HepG2 (cell line): ENCODE results near the gene LARP1. TPM values are rescaled to one million over a fixed set of nuclear protein-coding genes. Genes with fewer than 3 reads are reported as not detected.

ENCODE experiments used
- ATAC-seq: fragments of 200-7000 bp; cut with Tn5 transposase; 3 replicates; pipeline ENCODE4 v1.9.1; 2020; ENCODE audit warnings: mild to moderate bottlenecking, moderate library complexity
- BruUV-seq: library from RNA; stranded (reverse); fragments of 400-500 nt; replicated peaks from 2 replicates; lab custom pipeline; 2021; lab: Mats Ljungman, UMichigan
- CTCF ChIA-PET: fragments of 300-600 bp; formaldehyde crosslinking; extraction: SDS; loops from one replicate; lab custom pipeline; 2021; ENCODE audit warnings: low total read pairs, inconsistent platforms, low intra/inter-chr PET ratio; lab: Yijun Ruan, JAX
- POLR2A ChIA-PET: fragments of 350-600 bp; sonication (Branson Sonifier 250); formaldehyde crosslinking; loops from one replicate; lab custom pipeline; 2020; ENCODE audit warnings: antibody characterized with exemption, inconsistent platforms; lab: Yijun Ruan, JAX
- DNase-seq: peaks from one replicate; pipeline ENCODE4 v3.0.0-alpha.2; 2015; ENCODE audit warnings: low spot score
- FAIRE-seq: peaks from 3 replicates; lab custom pipeline; 2011; peaks lifted over from hg19 to GRCh38; lab: Jason Lieb, UNC
- H2AFZ ChIP-seq: one replicate; pipeline ENCODE4 v1.6.1; 2011; ENCODE audit warnings: low read length, inconsistent platforms
- H3K27ac ChIP-seq: fragments of 300-600 bp; 3 replicates; pipeline ENCODE4 v1.8.0; 2011; ENCODE audit warnings: mixed run types, mild to moderate bottlenecking, mixed read lengths, low read length, inconsistent platforms; ENCODE audit not compliant: insufficient read depth; ENCODE audit errors: extremely low read length
- H3K27me3 ChIP-seq, 2 experiments: fragments of 200-600 bp in 1 of 2; 2 replicates in 1 of 2; 3 replicates in 1 of 2; pipeline versions ENCODE4 v1.6.0 to v1.8.0; 2011; ENCODE audit warnings: low read length in 2 of 2, mild to moderate bottlenecking in 2 of 2, moderate library complexity in 2 of 2, inconsistent platforms in 1 of 2; ENCODE audit not compliant: insufficient read depth in 2 of 2, control insufficient read depth in 1 of 2
- H3K36me3 ChIP-seq, 2 experiments: fragments of 200-600 bp in 1 of 2; replicated peaks in 1 of 2; 2 replicates in 1 of 2; 3 replicates in 1 of 2; pipeline versions ENCODE4 v1.5.1 to v1.8.0; 2011; ENCODE audit warnings: low read length in 2 of 2, inconsistent platforms in 1 of 2; ENCODE audit not compliant: insufficient read depth in 2 of 2, control insufficient read depth in 1 of 2
- H3K4me1 ChIP-seq: 2 replicates; pipeline ENCODE4 v1.5.1; 2012; ENCODE audit warnings: low read length, inconsistent platforms; ENCODE audit not compliant: insufficient read depth
- H3K4me2 ChIP-seq: 2 replicates; pipeline ENCODE4 v1.6.0; 2011; ENCODE audit warnings: low read depth, low read length, inconsistent platforms
- H3K4me3 ChIP-seq, 3 experiments: fragments of 200-600 bp in 1 of 3; sonication (generic), shearing (Covaris generic) in 1 of 3; replicated peaks in 1 of 3; 2 replicates each; pipeline ENCODE4 v1.5.1; 2011 to 2016; ENCODE audit warnings: low read length in 3 of 3, inconsistent platforms in 2 of 3, low read depth in 2 of 3, mild to moderate bottlenecking in 2 of 3, control low read depth in 1 of 3, mixed read lengths in 1 of 3; ENCODE audit not compliant: insufficient read depth in 1 of 3
- H3K79me2 ChIP-seq: one replicate; pipeline ENCODE4 v1.6.1; 2011; ENCODE audit warnings: low read length, inconsistent platforms; ENCODE audit not compliant: insufficient read depth
- H3K9ac ChIP-seq: 2 replicates; pipeline ENCODE4 v1.6.0; 2011; ENCODE audit warnings: mild to moderate bottlenecking, low read depth, low read length, inconsistent platforms; ENCODE audit not compliant: insufficient read depth
- H3K9me3 ChIP-seq: 2 replicates; pipeline ENCODE4 v1.5.1; 2012; ENCODE audit warnings: mild to moderate bottlenecking, low read length
- H4K20me1 ChIP-seq: 2 replicates; pipeline ENCODE4 v1.6.0; 2011; ENCODE audit warnings: inconsistent platforms, mild to moderate bottlenecking, low read length, moderate library complexity; ENCODE audit not compliant: insufficient read depth
- HOXA3 ChIP-seq: sonication (generic); formaldehyde crosslinking; IDR thresholded peaks from 2 replicates; pipeline ENCODE4 v1.5.0; 2020; ENCODE audit warnings: missing genetic modification reagents
- RFX1 ChIP-seq: fragments of 450-650 bp; IDR thresholded peaks from 2 replicates; pipeline ENCODE4 v1.6.1; 2017
- ZNF414 ChIP-seq: sonication (generic); formaldehyde crosslinking; IDR thresholded peaks from 2 replicates; pipeline ENCODE4 v1.5.0; 2020; ENCODE audit warnings: missing genetic modification reagents
- ZNF501 ChIP-seq: sonication (generic); formaldehyde crosslinking; IDR thresholded peaks from 2 replicates; pipeline ENCODE4 v1.5.1; 2020; ENCODE audit warnings: mild to moderate bottlenecking, moderate library complexity, missing genetic modification reagents
- ZNF572 ChIP-seq: sonication (generic); formaldehyde crosslinking; IDR thresholded peaks from 2 replicates; pipeline ENCODE4 v1.5.1; 2020; ENCODE audit warnings: mild to moderate bottlenecking, missing genetic modification reagents
- WGBS: methylation state at CpG from one replicate; pipeline ENCODE4 v1.1.6; 2017; ENCODE audit warnings: low lambda C conversion rate; 5-methylcytosine and 5-hydroxymethylcytosine counted together
- in situ Hi-C: cut with HindIII; loops from 2 replicates; pipeline ENCODE4 v1.10.0; 2017; ENCODE audit warnings: low pct_unique_long_range_greater_than_20kb; ENCODE audit not compliant: extremely low pct_ligation_motif_present
- intact Hi-C: fragments of 100-400 bp; cut with micrococcal nuclease; formaldehyde crosslinking; loops from one replicate; pipeline ENCODE4 v1.10.0; 2022; ENCODE audit not compliant: unreplicated experiment
- polyA plus RNA-seq, 8 experiments: library from polyadenylated mRNA; depleted of rRNA in 3 of 8; stranded (reverse) in 7 of 8; unstranded in 1 of 8; fragments of >200 nt; fragmentation: Illumina TruSeq in 4 of 8; extraction: Trizol in 4 of 8; gene quantifications; 2 replicates each; pipeline versions ENCODE4 v1.2.1 to v1.2.3, GENCODE V29; 2011 to 2016; ENCODE audit warnings: low read depth in 4 of 8, missing spikeins in 1 of 8, mixed read lengths in 1 of 8; ENCODE audit not compliant: insufficient read depth in 1 of 8
- total RNA-seq, 5 experiments: library from RNA; depleted of rRNA; stranded (reverse); fragments of >200 nt; fragmentation: Illumina TruSeq; extraction: Trizol; gene quantifications; 2 replicates each; pipeline ENCODE4 v1.2.3, GENCODE V29; 2016; ENCODE audit warnings: low read depth in 1 of 5
- TF ChIP-seq, protein P1 (sequence below): fragments of 450-650 bp; IDR thresholded peaks from 2 replicates; pipeline ENCODE4 v1.6.1; 2017
- TF ChIP-seq, protein P2 (sequence below): sonication (generic); formaldehyde crosslinking; IDR thresholded peaks from 2 replicates; pipeline ENCODE4 v1.5.1; 2020; ENCODE audit warnings: missing genetic modification reagents, mild to moderate bottlenecking, borderline replicate concordance
- TF ChIP-seq, protein P3 (sequence below): sonication (generic); formaldehyde crosslinking; IDR thresholded peaks from 2 replicates; pipeline ENCODE4 v1.5.1; 2020; ENCODE audit warnings: missing genetic modification reagents, mild to moderate bottlenecking, borderline replicate concordance
- TF ChIP-seq, protein P4 (sequence below): sonication (generic); formaldehyde crosslinking; IDR thresholded peaks from 2 replicates; pipeline ENCODE4 v1.4.0; 2020; ENCODE audit warnings: low read depth, mild to moderate bottlenecking, missing genetic modification reagents
- TF ChIP-seq, protein P5 (sequence below): sonication (generic); formaldehyde crosslinking; conservative IDR thresholded peaks from 2 replicates; pipeline ENCODE4 v1.8.0; 2022; ENCODE audit warnings: low read depth, missing genetic modification reagents

Gene LARP1
- total and polyA plus RNA-seq, 2 of the 13 experiments (the other 11 are each of a cell fraction or from before 2014, with no cell fraction given), result 45.2 to 61.4 TPM

- peak overlapping the region; percentile 45 for H3K27ac ChIP-seq
- TF ChIP-seq, protein P1, sequence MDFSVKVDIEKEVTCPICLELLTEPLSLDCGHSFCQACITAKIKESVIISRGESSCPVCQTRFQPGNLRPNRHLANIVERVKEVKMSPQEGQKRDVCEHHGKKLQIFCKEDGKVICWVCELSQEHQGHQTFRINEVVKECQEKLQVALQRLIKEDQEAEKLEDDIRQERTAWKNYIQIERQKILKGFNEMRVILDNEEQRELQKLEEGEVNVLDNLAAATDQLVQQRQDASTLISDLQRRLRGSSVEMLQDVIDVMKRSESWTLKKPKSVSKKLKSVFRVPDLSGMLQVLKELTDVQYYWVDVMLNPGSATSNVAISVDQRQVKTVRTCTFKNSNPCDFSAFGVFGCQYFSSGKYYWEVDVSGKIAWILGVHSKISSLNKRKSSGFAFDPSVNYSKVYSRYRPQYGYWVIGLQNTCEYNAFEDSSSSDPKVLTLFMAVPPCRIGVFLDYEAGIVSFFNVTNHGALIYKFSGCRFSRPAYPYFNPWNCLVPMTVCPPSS, result no peak
- TF ChIP-seq, protein P2, sequence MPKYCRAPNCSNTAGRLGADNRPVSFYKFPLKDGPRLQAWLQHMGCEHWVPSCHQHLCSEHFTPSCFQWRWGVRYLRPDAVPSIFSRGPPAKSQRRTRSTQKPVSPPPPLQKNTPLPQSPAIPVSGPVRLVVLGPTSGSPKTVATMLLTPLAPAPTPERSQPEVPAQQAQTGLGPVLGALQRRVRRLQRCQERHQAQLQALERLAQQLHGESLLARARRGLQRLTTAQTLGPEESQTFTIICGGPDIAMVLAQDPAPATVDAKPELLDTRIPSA (CRISPR knock-in tag), result no peak
- TF ChIP-seq, protein P3, sequence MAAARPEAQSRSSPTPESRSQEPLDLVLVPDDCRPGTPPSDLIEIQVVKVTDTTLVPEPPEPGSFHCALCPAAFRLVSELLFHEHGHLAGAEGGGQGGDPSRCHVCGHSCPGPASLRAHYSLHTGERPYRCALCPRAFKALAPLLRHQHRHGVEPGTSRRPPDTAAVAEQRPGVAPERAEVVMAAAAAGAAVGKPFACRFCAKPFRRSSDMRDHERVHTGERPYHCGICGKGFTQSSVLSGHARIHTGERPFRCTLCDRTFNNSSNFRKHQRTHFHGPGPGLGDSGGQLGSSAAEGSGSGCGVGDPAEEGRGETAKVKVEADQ (CRISPR knock-in tag), result no peak
- TF ChIP-seq RFX1 (no peak), HOXA3 (CRISPR knock-in tag) (peak; percentile 73), ZNF572 (no peak), ZNF501 (no peak), ZNF414 (CRISPR knock-in tag) (no peak)
- TF ChIP-seq, protein P4, sequence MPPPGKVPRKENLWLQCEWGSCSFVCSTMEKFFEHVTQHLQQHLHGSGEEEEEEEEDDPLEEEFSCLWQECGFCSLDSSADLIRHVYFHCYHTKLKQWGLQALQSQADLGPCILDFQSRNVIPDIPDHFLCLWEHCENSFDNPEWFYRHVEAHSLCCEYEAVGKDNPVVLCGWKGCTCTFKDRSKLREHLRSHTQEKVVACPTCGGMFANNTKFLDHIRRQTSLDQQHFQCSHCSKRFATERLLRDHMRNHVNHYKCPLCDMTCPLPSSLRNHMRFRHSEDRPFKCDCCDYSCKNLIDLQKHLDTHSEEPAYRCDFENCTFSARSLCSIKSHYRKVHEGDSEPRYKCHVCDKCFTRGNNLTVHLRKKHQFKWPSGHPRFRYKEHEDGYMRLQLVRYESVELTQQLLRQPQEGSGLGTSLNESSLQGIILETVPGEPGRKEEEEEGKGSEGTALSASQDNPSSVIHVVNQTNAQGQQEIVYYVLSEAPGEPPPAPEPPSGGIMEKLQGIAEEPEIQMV (CRISPR knock-in tag), result no peak
- TF ChIP-seq, protein P5, sequence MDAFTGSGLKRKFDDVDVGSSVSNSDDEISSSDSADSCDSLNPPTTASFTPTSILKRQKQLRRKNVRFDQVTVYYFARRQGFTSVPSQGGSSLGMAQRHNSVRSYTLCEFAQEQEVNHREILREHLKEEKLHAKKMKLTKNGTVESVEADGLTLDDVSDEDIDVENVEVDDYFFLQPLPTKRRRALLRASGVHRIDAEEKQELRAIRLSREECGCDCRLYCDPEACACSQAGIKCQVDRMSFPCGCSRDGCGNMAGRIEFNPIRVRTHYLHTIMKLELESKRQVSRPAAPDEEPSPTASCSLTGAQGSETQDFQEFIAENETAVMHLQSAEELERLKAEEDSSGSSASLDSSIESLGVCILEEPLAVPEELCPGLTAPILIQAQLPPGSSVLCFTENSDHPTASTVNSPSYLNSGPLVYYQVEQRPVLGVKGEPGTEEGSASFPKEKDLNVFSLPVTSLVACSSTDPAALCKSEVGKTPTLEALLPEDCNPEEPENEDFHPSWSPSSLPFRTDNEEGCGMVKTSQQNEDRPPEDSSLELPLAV (CRISPR knock-in tag), result no peak
Measured at GRCh38 chr5:154842689-154843530, 87.7 kb downstream of the LARP1 start.

More at GRCh38 chr5:154842689-154843530, 87.7 kb downstream of the LARP1 start:
- H3K4me1 ChIP-seq, result peaks cover 85% of the 10 kb centered on the region
- intact Hi-C loops (loop anchor here (1.0 kb wide), 1 partner anchor 8 kb away; no protein-coding TSS in a partner anchor), in situ Hi-C loops (no loop called here)
- peak overlapping the region in 2 of 3 experiments; percentile 8 to 14; a peak in 1 of 6 replicates for H3K4me3 ChIP-seq
- H3K79me2 ChIP-seq, result no peaks in the 10 kb centered on the region
- H3K4me2 ChIP-seq, result peak overlapping the region; percentile 65
- CTCF ChIA-PET, result no interaction called here
- H3K27me3 ChIP-seq, result no peaks in the 10 kb centered on the region
- no peak overlapping the region for H3K9ac ChIP-seq
- H4K20me1 ChIP-seq, result no peaks in the 10 kb centered on the region
- peaks cover 0 to 2% of the 10 kb centered on the region in 2 experiments; a peak in 1 of 5 replicates for H3K36me3 ChIP-seq
- WGBS, result 12% methylated on average over 6 of the region's 6 CpGs
- BruUV-seq, result no TSS peak
- POLR2A ChIA-PET, result interaction anchor here (0.9 to 3.1 kb wide), 10 partner anchors 9 to 196 kb away, joined by 3 to 35 read pairs (median 4); partner anchors contain the start of gene CNOT8
- H3K9me3 ChIP-seq, result no peaks in the 10 kb centered on the region
- H2AFZ ChIP-seq, result no peak overlapping the region
- peak; percentile 97 for FAIRE-seq
- peak; percentile 90 for DNase-seq
- peak; percentile 89 for ATAC-seq
